ENCODE results near the gene TTC27. TPM values are rescaled to one million over a fixed set of nuclear protein-coding genes. Genes with fewer than 3 reads are reported as not detected.
"Not testable (repeated sequence)": the region's sequence is repeated elsewhere in the genome, so short reads cannot be mapped to it uniquely, and the experiment has no call there.

The TTC27 gene
- 10 to 100 TPM; 38.9 to 40.7 TPM for total RNA-seq

GRCh38 chr2:32627814-32628579, at the start of gene TTC27:
Gene TTC27, plus strand, starts transcription at chr2:32628050. Its CDS starts 243 bp downstream, at chr2:32628293.
- CTCF ChIA-PET, result interaction anchor here (0.6 kb wide), 1 partner anchor 601 kb away, joined by 3 read pairs; no protein-coding TSS in a partner anchor
- POLR2A ChIA-PET, result interaction anchor here (0.7 kb wide), 1 partner anchor 9 kb away, joined by 3 read pairs; no protein-coding TSS in a partner anchor

DNA sequence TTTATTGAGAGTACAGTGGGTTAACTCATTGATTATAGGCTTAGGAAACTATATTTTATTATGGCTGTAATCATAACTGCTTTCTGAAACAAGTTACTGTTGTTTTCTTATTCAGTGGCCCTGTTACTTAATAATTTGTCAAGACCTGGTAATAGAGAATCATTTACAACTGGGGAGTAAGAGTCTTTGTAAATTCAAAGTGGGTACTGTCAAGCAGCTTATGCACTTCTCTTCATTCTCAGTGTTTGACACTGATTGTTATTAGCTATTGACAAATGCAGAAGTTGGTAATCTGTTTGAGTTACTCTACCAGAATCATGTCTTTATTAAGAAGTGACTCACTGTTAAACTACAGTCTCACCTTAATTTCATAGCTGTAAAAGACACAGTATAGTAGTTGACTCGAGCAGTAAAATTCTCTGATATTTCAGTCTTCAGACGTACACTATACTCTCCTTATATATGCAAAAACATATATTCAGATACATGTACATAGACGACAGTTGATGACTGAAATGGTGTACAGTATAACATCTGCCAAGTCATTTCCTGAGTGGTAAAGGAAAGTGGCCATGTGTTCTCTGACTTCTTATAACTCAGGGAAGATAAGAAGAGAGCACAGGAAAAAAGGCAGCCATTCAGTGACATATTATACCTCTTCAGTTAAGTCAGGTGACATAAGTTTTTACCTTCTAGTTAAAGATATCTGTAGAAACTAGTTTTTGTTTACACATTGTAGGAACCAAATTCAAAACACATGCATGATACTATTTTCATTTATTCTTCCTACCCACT, 36.0 kb upstream of the TTC27 start:
- ChIA-PET CTCF (no interaction called here), POLR2A (interaction anchor here (0.6 kb wide), 1 partner anchor 666 kb away, joined by 11 read pairs; no protein-coding TSS in a partner anchor)

DNA sequence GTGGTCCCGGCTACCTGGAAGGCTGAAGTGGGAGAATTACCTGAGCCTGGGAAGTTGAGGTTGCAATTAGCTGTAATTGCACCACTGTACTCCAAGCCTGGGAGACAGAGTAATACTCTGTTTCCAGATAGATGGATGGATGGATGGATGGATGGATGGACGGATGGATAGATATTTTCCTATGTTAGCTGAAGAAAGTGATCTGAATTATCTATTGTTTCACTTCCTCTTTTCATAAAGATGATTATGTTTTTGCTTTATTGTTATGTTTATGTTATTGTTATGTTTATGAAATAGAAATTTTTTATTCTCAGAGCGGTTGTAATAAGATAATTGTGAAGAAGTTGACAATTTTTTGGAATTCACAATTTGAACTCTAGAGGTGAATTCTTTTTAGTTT, 33.3 kb upstream of the TTC27 start:
- ChIA-PET POLR2A (no interaction called here), CTCF (no interaction called here)

DNA sequence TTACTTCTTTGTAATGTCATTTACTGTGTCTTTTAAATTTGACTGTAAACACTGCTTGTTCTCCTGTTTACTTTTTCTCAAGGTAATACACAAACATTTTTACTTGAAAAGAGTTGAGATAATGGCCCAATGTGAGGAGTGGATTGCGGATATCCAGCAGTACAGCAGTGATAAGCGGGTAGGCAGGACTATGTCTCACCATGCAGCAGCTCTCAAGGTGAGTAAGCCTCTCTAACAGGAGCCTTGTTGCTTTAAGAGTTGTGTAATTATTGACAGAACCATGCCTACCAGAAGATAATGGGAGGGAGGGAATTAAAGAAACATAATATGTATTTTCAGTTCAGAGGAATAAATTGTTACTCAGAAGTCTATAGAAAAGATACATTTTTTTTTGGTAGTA, 16.5 kb upstream of the TTC27 start:
- ChIA-PET CTCF (no interaction called here), POLR2A (no interaction called here)

DNA sequence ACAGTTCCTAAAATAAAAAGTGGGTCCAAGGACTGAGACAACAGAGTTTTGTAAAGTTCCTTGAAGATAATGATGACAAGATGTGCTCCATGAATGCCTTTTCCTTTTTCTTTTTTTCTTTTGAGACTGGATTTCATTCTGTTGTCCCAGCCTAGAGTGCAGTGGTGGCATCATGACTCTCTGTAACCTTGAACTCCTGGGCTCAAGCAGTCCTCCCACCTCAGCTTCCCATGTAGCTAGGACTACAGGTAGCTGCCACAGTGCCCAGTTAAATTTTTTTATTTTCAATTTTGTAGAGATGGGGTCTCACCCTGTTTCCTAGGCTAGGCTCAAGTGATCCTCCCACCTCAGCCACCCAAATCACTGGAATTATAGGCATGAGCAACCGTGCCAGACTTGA, 16.1 kb upstream of the TTC27 start:
- POLR2A ChIA-PET, result no interaction called here
- CTCF ChIA-PET, result interaction anchor here (0.6 kb wide), 1 partner anchor 525 kb away, joined by 3 read pairs; no protein-coding TSS in a partner anchor

GRCh38 chr2:32614084-32614483, 13.8 kb upstream of the TTC27 start:
- POLR2A ChIA-PET, result no interaction called here
- CTCF ChIA-PET, result no interaction called here

DNA sequence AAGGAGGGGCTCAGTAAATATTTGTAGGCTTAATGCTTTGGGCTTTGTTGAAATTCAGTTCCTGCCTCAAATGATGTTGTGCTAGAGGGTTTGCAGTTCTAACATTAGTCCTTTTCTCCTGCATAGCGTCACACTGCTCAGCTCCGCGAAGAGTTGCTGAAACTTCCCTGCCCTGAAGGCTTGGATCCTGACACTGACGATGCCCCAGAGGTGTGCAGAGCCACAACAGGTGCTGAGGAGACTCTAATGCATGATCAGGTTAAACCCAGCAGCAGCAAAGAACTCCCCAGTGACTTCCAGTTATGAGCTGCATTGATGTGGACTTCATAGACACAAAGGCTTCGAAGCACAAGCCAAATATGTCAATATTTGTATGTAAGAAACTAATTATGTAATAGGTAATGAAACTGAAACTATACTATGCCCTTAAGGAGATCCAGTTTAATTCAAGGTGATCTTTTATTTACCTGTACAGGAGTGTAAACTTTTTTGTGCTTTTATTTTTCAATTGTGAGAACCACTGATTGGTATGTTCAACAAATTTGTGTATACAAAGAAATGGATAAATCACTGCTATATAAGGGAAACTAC, 10.2 kb upstream of the TTC27 start:
- ChIA-PET CTCF (no interaction called here), POLR2A (no interaction called here)

- CTCF ChIA-PET, result no interaction called here
- POLR2A ChIA-PET, result interaction anchor here (0.8 kb wide), 1 partner anchor 10 kb away, joined by 7 read pairs; no protein-coding TSS in a partner anchor
Measured at GRCh38 chr2:32622570-32623310, 5.1 kb upstream of the TTC27 start.

GRCh38 chr2:32623311-32623706, 4.5 kb upstream of the TTC27 start:
- ChIA-PET CTCF (no interaction called here), POLR2A (interaction anchor here (0.8 kb wide), 1 partner anchor 10 kb away, joined by 7 read pairs; no protein-coding TSS in a partner anchor)

DNA sequence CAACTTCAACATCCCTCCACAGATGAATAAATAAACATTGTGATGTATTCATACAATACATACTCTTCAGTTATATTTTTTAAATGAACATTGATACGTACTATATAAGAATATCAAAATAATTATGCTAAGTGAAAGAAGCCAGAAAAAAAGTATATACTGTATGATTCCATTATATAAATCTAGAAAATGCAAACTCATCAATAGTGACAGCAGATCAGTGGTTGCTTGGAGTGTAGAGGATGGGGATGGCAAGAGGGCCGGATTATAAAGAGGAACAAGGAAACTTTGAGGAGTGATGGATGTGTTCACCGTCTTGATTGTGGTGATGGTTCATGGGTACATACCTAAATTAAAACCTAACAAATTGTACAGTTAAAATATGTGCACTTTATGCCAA, 3.0 kb upstream of the TTC27 start:
- POLR2A ChIA-PET, result no interaction called here
- CTCF ChIA-PET, result no interaction called here

DNA sequence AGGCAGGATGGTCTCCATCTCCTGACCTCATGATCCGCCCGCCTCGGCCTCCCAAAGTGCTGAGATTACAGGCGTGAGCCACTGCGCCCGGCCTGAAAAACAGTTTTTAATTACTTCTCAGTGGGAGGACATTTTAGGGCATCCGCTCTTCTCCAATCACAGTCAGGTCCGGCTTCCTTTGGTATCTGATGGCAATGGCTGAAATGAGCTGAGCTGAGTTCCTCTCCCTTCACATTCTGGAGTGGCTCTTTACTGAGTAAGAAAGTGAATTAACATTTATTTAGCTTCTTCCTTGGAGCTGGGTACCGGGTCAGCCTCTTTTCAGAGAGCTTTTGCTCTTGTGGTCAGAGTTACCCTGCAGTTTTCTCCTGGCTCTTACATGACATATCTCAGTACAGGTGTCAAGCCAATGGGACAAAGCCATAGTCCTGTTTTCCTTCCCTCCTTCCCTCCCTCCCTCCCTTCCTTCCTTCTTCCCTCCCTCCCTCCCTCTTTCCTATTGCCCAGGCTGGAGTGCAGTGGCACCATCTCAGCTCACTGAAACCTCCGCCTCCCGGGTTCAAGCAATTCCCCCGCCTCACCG, 1.1 kb upstream of the TTC27 start:
- ChIA-PET CTCF (interaction anchor here (0.9 kb wide), 1 partner anchor 10 kb away, joined by 3 read pairs; no protein-coding TSS in a partner anchor), POLR2A (no interaction called here)

DNA sequence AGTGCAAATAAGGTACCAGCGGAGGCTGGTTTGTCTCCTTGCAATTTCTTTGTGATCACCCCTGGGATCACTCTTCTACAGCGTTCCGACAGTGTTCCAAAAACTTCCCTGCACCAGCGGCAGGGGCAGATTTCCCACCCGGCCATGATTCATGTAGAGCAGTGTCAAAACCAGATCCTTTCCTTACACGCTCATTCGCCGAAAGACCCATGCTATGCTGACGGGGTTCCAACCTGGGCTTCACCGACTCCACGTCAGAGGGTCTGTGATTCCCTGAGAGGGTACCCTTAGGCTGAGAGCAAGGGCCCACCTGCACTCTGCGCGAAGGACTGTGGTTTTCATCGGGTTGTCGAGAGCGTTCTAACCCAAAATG, 423 bp upstream of the TTC27 start:
- ChIA-PET CTCF (no interaction called here), POLR2A (no interaction called here)

- CTCF ChIA-PET, result no interaction called here
- POLR2A ChIA-PET, result no interaction called here
Measured at GRCh38 chr2:32632089-32632488, 4.2 kb downstream of the TTC27 start.

GRCh38 chr2:32633040-32633439, 5.2 kb downstream of the TTC27 start:
- POLR2A ChIA-PET, result no interaction called here
- CTCF ChIA-PET, result interaction anchor here (0.6 kb wide), 1 partner anchor 613 kb away, joined by 3 read pairs; no protein-coding TSS in a partner anchor

DNA sequence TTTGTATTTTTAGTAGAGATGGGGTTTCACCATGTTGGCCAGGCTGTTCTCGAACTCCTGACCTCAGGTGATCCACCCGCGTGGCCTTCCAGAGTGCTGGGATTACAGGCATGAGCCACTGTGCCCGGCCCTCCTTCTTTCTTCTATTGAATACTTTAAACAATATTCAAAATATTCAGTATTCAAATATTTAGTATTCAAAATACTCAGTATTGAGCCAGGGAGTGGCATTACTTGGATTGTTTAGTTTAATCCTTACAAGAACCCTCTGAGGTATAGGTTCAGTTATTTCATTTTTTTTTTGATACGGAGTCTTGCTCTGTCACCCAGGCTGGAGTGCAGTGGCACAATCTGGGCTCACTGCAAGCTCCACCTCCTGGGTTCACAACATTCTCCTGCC, 10.7 kb downstream of the TTC27 start:
- CTCF ChIA-PET, result not testable (repeated sequence)

GRCh38 chr2:32641180-32641579, 13.3 kb downstream of the TTC27 start:
- POLR2A ChIA-PET, result no interaction called here
- CTCF ChIA-PET, result no interaction called here

More for the DNA sequence above, 10.7 kb downstream of the TTC27 start:
- POLR2A ChIA-PET, result not testable (repeated sequence)

- ChIA-PET POLR2A (no interaction called here), CTCF (no interaction called here)
Measured at GRCh38 chr2:32647180-32647651, 19.4 kb downstream of the TTC27 start.

- POLR2A ChIA-PET, result no interaction called here
- CTCF ChIA-PET, result no interaction called here
Measured at GRCh38 chr2:32652555-32653209, 24.8 kb downstream of the TTC27 start.

- ChIA-PET POLR2A (interaction anchor here (0.6 kb wide), 1 partner anchor 10 kb away, joined by 4 read pairs; no protein-coding TSS in a partner anchor), CTCF (no interaction called here)
Measured at GRCh38 chr2:32656069-32656468, 28.2 kb downstream of the TTC27 start.

All from activated CD8-positive, alpha-beta memory T cell treated with anti-CD3 and anti-CD28 coated beads for 36 hours (primary cell).